HepG2 (cell line): ENCODE measurements around the gene CDH13. TPM values are rescaled to one million over a fixed set of nuclear protein-coding genes. Genes with fewer than 3 reads are reported as not detected.

Experiments
- ATAC-seq: fragments of 200-7000 bp; cut with Tn5 transposase; 3 replicates; pipeline ENCODE4 v1.9.1; 2020; ENCODE audit warnings: mild to moderate bottlenecking, moderate library complexity
- BruUV-seq: library from RNA; stranded (reverse); fragments of 400-500 nt; replicated peaks from 2 replicates; lab custom pipeline; 2021; lab: Mats Ljungman, UMichigan
- CTCF ChIA-PET: fragments of 300-600 bp; formaldehyde crosslinking; extraction: SDS; loops from one replicate; lab custom pipeline; 2021; ENCODE audit warnings: low total read pairs, inconsistent platforms, low intra/inter-chr PET ratio; lab: Yijun Ruan, JAX
- POLR2A ChIA-PET: fragments of 350-600 bp; sonication (Branson Sonifier 250); formaldehyde crosslinking; loops from one replicate; lab custom pipeline; 2020; ENCODE audit warnings: antibody characterized with exemption, inconsistent platforms; lab: Yijun Ruan, JAX
- DNase-seq: peaks from one replicate; pipeline ENCODE4 v3.0.0-alpha.2; 2015; ENCODE audit warnings: low spot score
- FAIRE-seq: peaks from 3 replicates; lab custom pipeline; 2011; peaks lifted over from hg19 to GRCh38; lab: Jason Lieb, UNC
- H2AFZ ChIP-seq: one replicate; pipeline ENCODE4 v1.6.1; 2011; ENCODE audit warnings: low read length, inconsistent platforms
- H3K27ac ChIP-seq: fragments of 300-600 bp; 3 replicates; pipeline ENCODE4 v1.8.0; 2011; ENCODE audit warnings: mixed run types, mild to moderate bottlenecking, mixed read lengths, low read length, inconsistent platforms; ENCODE audit not compliant: insufficient read depth; ENCODE audit errors: extremely low read length
- H3K27me3 ChIP-seq, 2 experiments: fragments of 200-600 bp in 1 of 2; 2 replicates in 1 of 2; 3 replicates in 1 of 2; pipeline versions ENCODE4 v1.6.0 to v1.8.0; 2011; ENCODE audit warnings: low read length in 2 of 2, mild to moderate bottlenecking in 2 of 2, moderate library complexity in 2 of 2, inconsistent platforms in 1 of 2; ENCODE audit not compliant: insufficient read depth in 2 of 2, control insufficient read depth in 1 of 2
- H3K36me3 ChIP-seq, 2 experiments: fragments of 200-600 bp in 1 of 2; replicated peaks in 1 of 2; 2 replicates in 1 of 2; 3 replicates in 1 of 2; pipeline versions ENCODE4 v1.5.1 to v1.8.0; 2011; ENCODE audit warnings: low read length in 2 of 2, inconsistent platforms in 1 of 2; ENCODE audit not compliant: insufficient read depth in 2 of 2, control insufficient read depth in 1 of 2
- H3K4me1 ChIP-seq: 2 replicates; pipeline ENCODE4 v1.5.1; 2012; ENCODE audit warnings: low read length, inconsistent platforms; ENCODE audit not compliant: insufficient read depth
- H3K4me2 ChIP-seq: 2 replicates; pipeline ENCODE4 v1.6.0; 2011; ENCODE audit warnings: low read depth, low read length, inconsistent platforms
- H3K4me3 ChIP-seq, 3 experiments: fragments of 200-600 bp in 1 of 3; sonication (generic), shearing (Covaris generic) in 1 of 3; replicated peaks in 1 of 3; 2 replicates each; pipeline ENCODE4 v1.5.1; 2011 to 2016; ENCODE audit warnings: low read length in 3 of 3, inconsistent platforms in 2 of 3, low read depth in 2 of 3, mild to moderate bottlenecking in 2 of 3, control low read depth in 1 of 3, mixed read lengths in 1 of 3; ENCODE audit not compliant: insufficient read depth in 1 of 3
- H3K79me2 ChIP-seq: one replicate; pipeline ENCODE4 v1.6.1; 2011; ENCODE audit warnings: low read length, inconsistent platforms; ENCODE audit not compliant: insufficient read depth
- H3K9ac ChIP-seq: 2 replicates; pipeline ENCODE4 v1.6.0; 2011; ENCODE audit warnings: mild to moderate bottlenecking, low read depth, low read length, inconsistent platforms; ENCODE audit not compliant: insufficient read depth
- H3K9me3 ChIP-seq: 2 replicates; pipeline ENCODE4 v1.5.1; 2012; ENCODE audit warnings: mild to moderate bottlenecking, low read length
- H4K20me1 ChIP-seq: 2 replicates; pipeline ENCODE4 v1.6.0; 2011; ENCODE audit warnings: inconsistent platforms, mild to moderate bottlenecking, low read length, moderate library complexity; ENCODE audit not compliant: insufficient read depth
- CREB1 ChIP-seq, 2 experiments: fragments of 450-650 bp in 1 of 2; IDR thresholded peaks; 2 replicates each; pipeline ENCODE4 v1.6.1; 2016 to 2017; ENCODE audit warnings: control low read depth in 1 of 2, mild to moderate bottlenecking in 1 of 2, missing compliant biosample characterization in 1 of 2, missing genetic modification characterization in 1 of 2
- ZNF576 ChIP-seq: sonication (generic); formaldehyde crosslinking; IDR thresholded peaks from 2 replicates; pipeline ENCODE4 v1.4.0; 2020; ENCODE audit warnings: mild to moderate bottlenecking, missing genetic modification reagents
- ZSCAN30 ChIP-seq: sonication (generic); formaldehyde crosslinking; IDR thresholded peaks from 2 replicates; pipeline ENCODE4 v1.5.0; 2020; ENCODE audit warnings: mild to moderate bottlenecking, missing genetic modification reagents
- WGBS: methylation state at CpG from one replicate; pipeline ENCODE4 v1.1.6; 2017; ENCODE audit warnings: low lambda C conversion rate; 5-methylcytosine and 5-hydroxymethylcytosine counted together
- in situ Hi-C: cut with HindIII; loops from 2 replicates; pipeline ENCODE4 v1.10.0; 2017; ENCODE audit warnings: low pct_unique_long_range_greater_than_20kb; ENCODE audit not compliant: extremely low pct_ligation_motif_present
- intact Hi-C: fragments of 100-400 bp; cut with micrococcal nuclease; formaldehyde crosslinking; loops from one replicate; pipeline ENCODE4 v1.10.0; 2022; ENCODE audit not compliant: unreplicated experiment
- polyA plus RNA-seq, 8 experiments: library from polyadenylated mRNA; depleted of rRNA in 3 of 8; stranded (reverse) in 7 of 8; unstranded in 1 of 8; fragments of >200 nt; fragmentation: Illumina TruSeq in 4 of 8; extraction: Trizol in 4 of 8; gene quantifications; 2 replicates each; pipeline versions ENCODE4 v1.2.1 to v1.2.3, GENCODE V29; 2011 to 2016; ENCODE audit warnings: low read depth in 4 of 8, missing spikeins in 1 of 8, mixed read lengths in 1 of 8; ENCODE audit not compliant: insufficient read depth in 1 of 8
- total RNA-seq, 5 experiments: library from RNA; depleted of rRNA; stranded (reverse); fragments of >200 nt; fragmentation: Illumina TruSeq; extraction: Trizol; gene quantifications; 2 replicates each; pipeline ENCODE4 v1.2.3, GENCODE V29; 2016; ENCODE audit warnings: low read depth in 1 of 5

The CDH13 gene
- total and polyA plus RNA-seq, 2 of the 13 experiments (the other 11 are each of a cell fraction or from before 2014, with no cell fraction given): not detected

GRCh38 chr16:83147244-83147643 is 520.5 kb downstream of the CDH13 start:
- no peaks in the 10 kb centered on the region for H3K9me3 ChIP-seq
- H3K27ac ChIP-seq: no peak overlapping the region
- DNase-seq: no peak
- ChIA-PET POLR2A (no interaction called here), CTCF (no interaction called here)
- H4K20me1 ChIP-seq: no peaks in the 10 kb centered on the region
- H3K4me2 ChIP-seq: no peak overlapping the region
- no TSS peak for BruUV-seq
- peak; percentile 53 for TF ChIP-seq CREB1 (IDR thresholded peaks at IDR 0.05)
- TF ChIP-seq CREB1 (CRISPR knock-in tag; IDR thresholded peaks at IDR 0.05): no peak
- no peak for TF ChIP-seq ZNF576 (CRISPR knock-in tag)
- H3K9ac ChIP-seq: no peak overlapping the region
- intact Hi-C loops: no loop called here
- no peaks in the 10 kb centered on the region for H3K4me1 ChIP-seq
- no peak for ATAC-seq
- WGBS: 46% methylated on average over 6 of the region's 6 CpGs
- H3K27me3 ChIP-seq: no peaks in the 10 kb centered on the region
- no peak overlapping the region for H3K4me3 ChIP-seq
- in situ Hi-C loops: no loop called here
- no peak for FAIRE-seq
- H2AFZ ChIP-seq: no peak overlapping the region
- H3K36me3 ChIP-seq: no peaks in the 10 kb centered on the region
- no peaks in the 10 kb centered on the region for H3K79me2 ChIP-seq

GRCh38 chr16:83158320-83158957 is 531.7 kb downstream of the CDH13 start:
- POLR2A ChIA-PET: no interaction called here
- no peak for FAIRE-seq
- BruUV-seq: no TSS peak
- no peak overlapping the region for H2AFZ ChIP-seq
- H4K20me1 ChIP-seq: no peaks in the 10 kb centered on the region
- no peak overlapping the region for H3K9ac ChIP-seq
- in situ Hi-C loops (no loop called here), intact Hi-C loops (no loop called here)
- no peaks in the 10 kb centered on the region for H3K27me3 ChIP-seq
- H3K36me3 ChIP-seq: no peaks in the 10 kb centered on the region
- no peaks in the 10 kb centered on the region for H3K79me2 ChIP-seq
- DNase-seq: no peak
- no peak for TF ChIP-seq ZSCAN30
- peak; percentile 68 for ATAC-seq
- 4% methylated on average over 13 of the region's 15 CpGs for WGBS
- peaks cover 7% of the 10 kb centered on the region; the same call in 1 of the 2 replicates for H3K9me3 ChIP-seq
- CTCF ChIA-PET: no interaction called here
- H3K4me1 ChIP-seq: no peaks in the 10 kb centered on the region
- no peak overlapping the region for H3K4me2 ChIP-seq
- H3K27ac ChIP-seq: no peak overlapping the region
- no peak overlapping the region for H3K4me3 ChIP-seq
